Common myeloid progenitor, CD34-positive (primary cell): Measurements from ENCODE around the gene KLHL29.

Source experiments
- CTCF ChIA-PET: fragments of 350-600 bp; sonication (Branson Sonifier 250); formaldehyde crosslinking; loops from one replicate; lab custom pipeline; 2021; ENCODE audit warnings: antibody characterized with exemption; lab: Charles Lee
- POLR2A ChIA-PET: fragments of 350-600 bp; sonication (Branson Sonifier 250); formaldehyde crosslinking; loops from one replicate; lab custom pipeline; 2021; ENCODE audit warnings: antibody characterized with exemption; lab: Charles Lee
- DNase-seq, 3 donors: peaks; one replicate each; pipeline versions ENCODE4 v3.0.0 to v3.0.0-alpha.2; 2013
- H3K27ac ChIP-seq, 2 experiments: 1 replicate in 1 of 2; 2 replicates in 1 of 2; pipeline ENCODE4 v1.7.0; 2013; ENCODE audit warnings: inconsistent platforms in 2 of 2, low read length in 2 of 2, mild to moderate bottlenecking in 2 of 2, low read depth in 1 of 2, moderate library complexity in 1 of 2; ENCODE audit not compliant: severe bottlenecking in 2 of 2, insufficient read depth in 1 of 2, poor library complexity in 1 of 2
- H3K27me3 ChIP-seq, 5 experiments: replicated peaks in 2 of 5; 1 replicate in 3 of 5; 2 replicates in 2 of 5; pipeline versions ENCODE4 v1.6.1 to v1.7.0; 2013; ENCODE audit warnings: low read length in 4 of 5, mild to moderate bottlenecking in 2 of 5, moderate library complexity in 2 of 5, inconsistent platforms in 1 of 5; ENCODE audit not compliant: insufficient read depth in 5 of 5, control insufficient read depth in 4 of 5
- H3K36me3 ChIP-seq, 4 experiments: 1 replicate in 2 of 4; 2 replicates in 2 of 4; pipeline versions ENCODE4 v1.6.1 to v1.7.0; 2013; ENCODE audit warnings: low read length in 3 of 4, control low read depth in 1 of 4, mild to moderate bottlenecking in 1 of 4; ENCODE audit not compliant: control insufficient read depth in 4 of 4, insufficient read depth in 4 of 4
- H3K4me1 ChIP-seq, 4 experiments: 1 replicate in 3 of 4; 2 replicates in 1 of 4; pipeline versions ENCODE4 v1.6.1 to v1.7.1; 2013; ENCODE audit warnings: low read length in 3 of 4, mild to moderate bottlenecking in 3 of 4, control low read depth in 1 of 4, inconsistent platforms in 1 of 4, moderate library complexity in 1 of 4; ENCODE audit not compliant: control insufficient read depth in 4 of 4, insufficient read depth in 4 of 4; ENCODE audit errors: control extremely low read depth in 1 of 4
- H3K4me3 ChIP-seq, 7 experiments: 1 replicate in 4 of 7; 2 replicates in 3 of 7; pipeline versions ENCODE4 v1.5.1 to v1.7.0; 2013; ENCODE audit warnings: mild to moderate bottlenecking in 7 of 7, low read length in 6 of 7, moderate library complexity in 6 of 7, inconsistent platforms in 2 of 7, low read depth in 2 of 7, control low read depth in 1 of 7; ENCODE audit not compliant: insufficient read depth in 4 of 7, control insufficient read depth in 1 of 7; ENCODE audit errors: extremely low read depth in 1 of 7
- H3K9me3 ChIP-seq, 5 experiments: 1 replicate in 4 of 5; 2 replicates in 1 of 5; pipeline versions ENCODE4 v1.6.1 to v1.7.1; 2013; ENCODE audit warnings: low read length in 4 of 5, mild to moderate bottlenecking in 2 of 5, inconsistent platforms in 1 of 5, low read depth in 1 of 5, moderate library complexity in 1 of 5; ENCODE audit not compliant: control insufficient read depth in 4 of 5, insufficient read depth in 2 of 5; ENCODE audit errors: control extremely low read depth in 1 of 5
- WGBS: methylation state at CpG from one replicate; pipeline ENCODE4 v1.1.5; 2013; ENCODE audit not compliant: insufficient coverage; 5-methylcytosine and 5-hydroxymethylcytosine counted together

The KLHL29 gene

DNA sequence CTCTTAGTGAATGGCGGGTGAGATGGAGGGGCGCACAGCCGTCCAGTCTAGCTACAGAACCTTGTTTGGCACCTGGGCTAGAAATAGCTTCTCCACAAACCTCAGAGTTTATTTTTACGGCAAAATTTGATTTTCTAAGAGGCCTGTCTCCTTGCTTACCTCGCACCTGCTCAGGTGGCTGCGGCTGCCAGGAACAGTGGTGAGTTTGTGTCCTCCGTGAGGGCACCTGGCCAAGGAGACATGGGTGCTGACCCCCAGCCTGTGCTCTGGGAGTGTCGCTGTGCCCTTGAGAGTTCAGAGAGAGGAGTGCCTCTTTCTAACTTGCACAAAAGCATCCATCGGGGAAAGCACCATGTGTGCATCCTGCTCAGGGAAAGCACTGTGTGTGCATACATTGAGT lies 97.2 kb downstream of the KLHL29 start:
- no peaks in the 10 kb centered on the region for H3K9me3 ChIP-seq
- no peak overlapping the region for H3K27ac ChIP-seq
- no peak for DNase-seq
- WGBS = 91% methylated on average over 8 of the region's 9 CpGs
- H3K27me3 ChIP-seq = peaks cover 0 to 96% (median 15%) of the 10 kb centered on the region in 5 experiments
- POLR2A ChIA-PET = no interaction called here
- no peaks in the 10 kb centered on the region for H3K36me3 ChIP-seq
- CTCF ChIA-PET = interaction anchor here (0.7 to 1.3 kb wide), 2 partner anchors 9 to 23 kb away, joined by 3 read pairs; no protein-coding TSS in a partner anchor
- H3K4me1 ChIP-seq = no peaks in the 10 kb centered on the region
- H3K4me3 ChIP-seq = no peak overlapping the region

DNA sequence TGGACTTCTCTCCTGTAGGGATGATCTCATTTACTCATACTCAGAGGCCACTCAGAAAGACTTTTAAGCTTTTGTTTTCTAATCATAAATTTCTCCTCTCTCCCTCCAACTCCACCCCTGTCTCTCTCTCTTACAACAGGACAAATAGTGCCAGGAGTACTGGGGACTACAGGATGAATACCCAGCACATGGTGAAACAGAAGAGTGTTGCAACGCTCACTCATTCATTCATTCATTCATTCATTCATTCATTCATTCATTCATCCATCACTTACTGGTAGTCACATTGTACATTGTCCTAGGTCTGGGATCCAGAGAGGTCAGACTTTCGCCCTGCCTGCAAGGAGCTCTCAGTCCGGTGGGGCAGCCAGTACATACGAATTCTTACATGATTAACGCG lies 97.6 kb downstream of the KLHL29 start:
- Histone ChIP-seq H3K4me3 (no peak overlapping the region), H3K27ac (no peak overlapping the region), H3K4me1 (no peaks in the 10 kb centered on the region), H3K9me3 (no peaks in the 10 kb centered on the region), H3K36me3 (no peaks in the 10 kb centered on the region), H3K27me3 (peaks cover 0 to 96% (median 15%) of the 10 kb centered on the region in 5 experiments)
- WGBS = 96% methylated on average over 6 of the region's 6 CpGs
- ChIA-PET CTCF (interaction anchor here (0.7 to 1.3 kb wide), 2 partner anchors 9 to 23 kb away, joined by 3 read pairs; no protein-coding TSS in a partner anchor), POLR2A (no interaction called here)
- no peak for DNase-seq

DNA sequence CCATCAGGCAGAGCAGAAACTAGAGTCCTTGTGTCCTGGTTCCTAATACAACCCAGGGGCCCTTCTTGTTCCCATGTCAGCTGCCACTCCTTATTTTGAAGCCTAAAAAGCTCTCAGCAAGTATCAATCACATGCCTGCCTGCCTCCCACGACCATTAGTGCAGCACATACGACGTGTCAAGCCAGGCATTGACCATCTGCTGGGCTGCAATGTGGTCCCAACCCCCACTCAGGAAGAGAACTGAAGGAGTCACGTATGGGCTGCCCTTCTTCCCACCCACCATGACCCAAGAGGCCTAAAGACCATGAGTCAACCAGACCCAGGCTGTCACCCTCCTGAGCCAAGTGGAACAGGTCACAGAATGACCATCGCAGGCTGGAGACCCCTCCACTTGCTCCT lies 98.8 kb downstream of the KLHL29 start:
- H3K27ac ChIP-seq = no peak overlapping the region
- H3K4me1 ChIP-seq = no peaks in the 10 kb centered on the region
- 86% methylated on average over 4 of the region's 5 CpGs for WGBS
- POLR2A ChIA-PET = no interaction called here
- no peak for DNase-seq
- H3K4me3 ChIP-seq = no peak overlapping the region
- no peaks in the 10 kb centered on the region for H3K9me3 ChIP-seq
- CTCF ChIA-PET = no interaction called here
- H3K27me3 ChIP-seq = peaks cover 0 to 96% (median 15%) of the 10 kb centered on the region in 5 experiments
- H3K36me3 ChIP-seq = no peaks in the 10 kb centered on the region

DNA sequence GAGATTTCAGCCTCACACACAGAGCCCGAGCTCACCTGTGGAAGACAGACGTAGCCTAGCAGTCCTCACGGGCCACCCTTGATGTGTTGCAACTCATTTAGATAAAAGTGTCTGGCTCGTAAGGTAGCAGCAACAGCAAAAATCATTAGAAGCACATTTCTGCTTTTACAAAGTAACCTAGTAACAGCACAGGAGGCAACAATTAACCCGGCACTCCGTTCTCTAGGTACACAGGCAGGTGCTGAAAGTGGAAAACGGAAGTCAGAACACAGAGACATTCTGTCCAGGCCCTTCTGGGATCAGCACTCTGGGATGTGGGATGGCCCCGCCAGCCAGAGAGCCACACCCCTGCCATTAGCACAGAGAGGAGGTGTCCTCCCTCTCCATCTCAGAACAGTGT lies 99.3 kb downstream of the KLHL29 start:
- Histone ChIP-seq H3K36me3 (no peaks in the 10 kb centered on the region), H3K9me3 (no peaks in the 10 kb centered on the region), H3K4me3 (no peak overlapping the region), H3K27ac (no peak overlapping the region), H3K4me1 (no peaks in the 10 kb centered on the region), H3K27me3 (peaks cover 0 to 96% (median 16%) of the 10 kb centered on the region in 5 experiments)
- POLR2A ChIA-PET = no interaction called here
- DNase-seq = no peak
- CTCF ChIA-PET = no interaction called here
- WGBS = 87% methylated on average over 7 of the region's 8 CpGs

DNA sequence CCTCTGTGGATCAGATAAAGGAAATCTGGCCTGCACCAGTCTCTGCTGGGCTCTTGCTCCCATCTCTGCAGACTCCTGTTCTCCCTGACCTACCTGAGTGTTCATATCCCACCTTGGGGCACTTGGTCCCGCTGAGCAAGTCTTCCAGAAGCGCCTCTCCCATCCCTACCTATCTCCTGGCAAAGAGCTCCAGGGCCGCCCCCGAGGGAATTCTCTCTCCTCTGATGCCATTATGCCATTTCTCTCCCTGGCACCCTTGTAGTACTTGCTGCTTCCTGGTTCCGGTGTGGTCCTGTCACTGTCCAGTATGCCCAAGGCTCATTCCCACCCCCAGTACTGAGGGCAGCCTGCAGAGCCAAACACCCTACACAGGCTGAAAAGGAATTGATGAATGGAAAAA lies 99.8 kb downstream of the KLHL29 start:
- DNase-seq = no peak
- Histone ChIP-seq H3K27me3 (peaks cover 0 to 96% (median 16%) of the 10 kb centered on the region in 5 experiments), H3K4me3 (no peak overlapping the region), H3K9me3 (no peaks in the 10 kb centered on the region), H3K4me1 (peaks cover 0 to 3% (median under 1%) of the 10 kb centered on the region in 4 experiments), H3K27ac (no peak overlapping the region), H3K36me3 (no peaks in the 10 kb centered on the region)
- CTCF ChIA-PET = no interaction called here
- POLR2A ChIA-PET = no interaction called here
- 77% methylated on average over 5 of the region's 5 CpGs for WGBS

DNA sequence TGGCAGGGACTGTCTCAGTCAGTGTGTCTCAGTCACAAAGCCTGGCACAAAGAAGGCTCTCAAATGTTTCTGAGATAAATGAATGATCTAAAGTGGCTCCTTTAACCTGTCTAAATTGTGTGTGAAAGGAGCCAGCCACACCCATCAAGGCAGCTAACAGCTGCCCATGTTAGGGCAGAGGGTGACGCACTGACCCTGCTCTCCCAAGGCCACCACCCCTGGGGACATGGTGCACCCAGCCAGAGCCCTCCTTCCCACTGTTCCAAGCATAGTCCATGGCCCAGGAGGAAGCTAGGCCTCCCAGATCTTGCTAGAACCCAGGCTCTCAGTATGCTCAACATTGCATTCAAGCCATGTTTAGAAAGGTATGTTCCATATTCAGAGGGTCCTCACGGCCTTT lies 100.3 kb downstream of the KLHL29 start:
- DNase-seq = no peak
- CTCF ChIA-PET = no interaction called here
- WGBS = 100% methylated on average over 1 of the region's 2 CpGs

DNA sequence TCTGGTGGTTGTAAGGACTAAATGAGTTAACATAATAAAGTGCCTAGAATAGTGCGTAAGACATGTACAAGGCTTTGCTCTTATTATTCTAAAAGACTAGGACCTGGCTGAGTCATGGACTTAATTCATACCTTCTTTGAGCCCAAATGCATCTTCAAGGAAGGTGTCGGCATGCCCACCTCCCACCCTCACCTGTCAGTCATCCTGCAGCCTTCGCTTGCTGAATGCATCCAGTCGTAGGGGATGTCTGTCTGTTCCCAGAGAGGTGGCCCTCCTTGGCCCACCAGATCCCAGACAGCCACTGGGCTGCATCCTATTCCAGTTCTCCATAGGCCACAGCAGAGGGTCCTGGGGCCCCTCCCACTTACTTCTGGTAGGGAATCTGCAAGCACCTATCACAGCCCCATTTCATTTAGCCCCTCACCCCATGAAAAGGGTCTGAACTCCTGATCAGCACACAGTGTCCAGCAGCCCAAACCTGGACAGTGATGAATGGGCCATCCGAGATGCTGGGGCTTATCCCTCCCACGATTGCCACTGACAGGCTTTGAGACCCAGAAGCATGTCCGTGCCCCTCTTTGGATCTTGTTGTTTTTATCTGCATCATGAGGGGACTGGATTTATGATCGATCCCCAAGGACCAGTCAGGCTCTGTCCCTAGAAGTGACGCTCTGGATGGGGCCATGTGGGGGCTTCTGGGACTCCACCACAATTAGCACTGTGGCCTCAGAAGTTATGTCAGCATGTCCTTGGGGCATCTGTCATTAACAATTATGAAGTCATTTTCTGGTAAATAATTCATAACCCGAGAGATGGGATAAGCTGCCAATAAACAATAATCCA lies 101.1 kb downstream of the KLHL29 start:
- Histone ChIP-seq H3K27me3 (peaks cover 0 to 97% (median 16%) of the 10 kb centered on the region in 5 experiments), H3K4me1 (peaks cover 0 to 7% (median 2%) of the 10 kb centered on the region in 4 experiments), H3K27ac (no peak overlapping the region), H3K4me3 (no peak overlapping the region), H3K36me3 (no peaks in the 10 kb centered on the region), H3K9me3 (no peaks in the 10 kb centered on the region)
- ChIA-PET POLR2A (no interaction called here), CTCF (interaction anchor here (0.7 kb wide), 2 partner anchors 8 to 89 kb away, joined by 3 read pairs; no protein-coding TSS in a partner anchor)
- DNase-seq = no peak
- 92% methylated on average over 10 of the region's 10 CpGs for WGBS

More for the DNA sequence above, 100.3 kb downstream of the KLHL29 start:
- Histone ChIP-seq H3K36me3 (no peaks in the 10 kb centered on the region), H3K4me1 (peaks cover 0 to 7% (median 2%) of the 10 kb centered on the region in 4 experiments), H3K9me3 (no peaks in the 10 kb centered on the region), H3K27me3 (peaks cover 0 to 95% (median 17%) of the 10 kb centered on the region in 5 experiments), H3K4me3 (no peak overlapping the region), H3K27ac (no peak overlapping the region)
- POLR2A ChIA-PET = no interaction called here
